Activated CD8-positive, alpha-beta memory T cell treated with anti-CD3 and anti-CD28 coated beads, Interleukin-2, amount 10 ng/mL, durations not matched to agents 7 days and 5 days (primary cell): Measurements from ENCODE around the gene PCDHGB4. TPM values are rescaled to one million over a fixed set of nuclear protein-coding genes. Genes with fewer than 3 reads are reported as not detected.
A peak's percentile ranks its signal among the peaks of the same experiment; 100 is the strongest.

Source experiments
- ATAC-seq: fragments of 150-1000 bp; cut with Tn5 transposase; one replicate; pipeline ENCODE4 v1.10.0; 2021; ENCODE audit warnings: moderate library complexity
- CTCF ChIA-PET: fragments of 350-600 bp; sonication (Branson Sonifier 250); formaldehyde crosslinking; loops from one replicate; lab custom pipeline; 2021; ENCODE audit warnings: antibody characterized with exemption; lab: Charles Lee
- DNase-seq: peaks from one replicate; pipeline ENCODE4 v3.0.0-alpha.2; 2020
- H3K27ac Mint-ChIP-seq: one replicate; pipeline ENCODE4 v1.8.0; 2021; ENCODE audit warnings: mild to moderate bottlenecking, mixed read lengths
- H3K27me3 Mint-ChIP-seq: one replicate; pipeline ENCODE4 v1.8.0; 2021; ENCODE audit warnings: mixed read lengths
- H3K36me3 Mint-ChIP-seq: one replicate; pipeline ENCODE4 v1.8.0; 2021; ENCODE audit warnings: mild to moderate bottlenecking, mixed read lengths
- H3K4me1 Mint-ChIP-seq: one replicate; pipeline ENCODE4 v1.8.0; 2021; ENCODE audit warnings: mixed read lengths
- H3K4me3 Mint-ChIP-seq: one replicate; pipeline ENCODE4 v1.8.0; 2021; ENCODE audit warnings: mild to moderate bottlenecking, moderate library complexity, mixed read lengths
- H3K9me3 Mint-ChIP-seq: one replicate; pipeline ENCODE4 v1.8.0; 2022; ENCODE audit warnings: low read depth, mixed read lengths
- total RNA-seq, 2 experiments: library from RNA; stranded (reverse); gene quantifications; one replicate each; pipeline ENCODE4 v1.2.3, GENCODE V29; 2021

The PCDHGB4 gene
- total RNA-seq, 2 experiments from 2014 or later: 0.07 to 0.09 TPM

GRCh38 chr5:141355641-141356040 is 31.9 kb upstream of the PCDHGB4 start:
- DNase-seq: no peak
- Mint-ChIP-seq H3K9me3 (peaks cover 14% of the 10 kb centered on the region), H3K27ac (no peak overlapping the region), H3K4me3 (no peak overlapping the region), H3K27me3 (peaks cover 47% of the 10 kb centered on the region), H3K4me1 (peaks cover 2% of the 10 kb centered on the region), H3K36me3 (peaks cover 8% of the 10 kb centered on the region)
- CTCF ChIA-PET: interaction anchor here (0.8 to 1.2 kb wide), 6 partner anchors 11 to 202 kb away, joined by 3 to 8 read pairs (median 4); partner anchors contain the start of genes PCDHGA1, PCDHGA11, PCDHGA3 and PCDHGB3
- no peak for ATAC-seq

- Mint-ChIP-seq H3K4me3 (no peak overlapping the region), H3K4me1 (peaks cover 2% of the 10 kb centered on the region), H3K9me3 (peaks cover 17% of the 10 kb centered on the region), H3K36me3 (peaks cover 13% of the 10 kb centered on the region), H3K27ac (no peak overlapping the region), H3K27me3 (peaks cover 47% of the 10 kb centered on the region)
- no peak for ATAC-seq
- CTCF ChIA-PET: interaction anchor here (0.8 to 1.2 kb wide), 3 partner anchors 65 to 202 kb away, joined by 3 to 4 read pairs (median 4); partner anchors contain the start of gene PCDHGA11
- DNase-seq: no peak
These were observed 31.4 kb upstream of the PCDHGB4 start for GRCh38 chr5:141356133-141356532.

DNA sequence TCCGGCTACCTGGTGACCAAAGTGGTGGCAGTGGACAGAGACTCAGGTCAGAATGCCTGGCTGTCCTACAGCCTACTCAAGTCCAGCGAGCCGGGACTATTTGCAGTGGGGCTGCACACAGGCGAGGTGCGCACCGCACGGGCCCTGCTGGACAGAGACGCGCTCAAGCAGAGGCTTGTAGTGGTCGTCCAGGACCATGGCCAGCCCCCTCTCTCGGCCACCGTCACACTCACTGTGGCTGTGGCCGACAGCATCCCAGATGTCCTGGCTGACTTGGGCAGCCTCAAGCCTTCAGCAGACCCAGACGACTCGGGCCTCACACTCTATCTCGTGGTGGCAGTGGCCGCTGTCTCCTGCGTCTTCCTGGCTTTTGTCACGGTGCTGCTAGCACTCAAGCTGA is 30.5 kb upstream of the PCDHGB4 start:
- no peak overlapping the region for H3K4me3 Mint-ChIP-seq
- ATAC-seq (no peak), DNase-seq (no peak)
- H3K36me3 Mint-ChIP-seq: peaks cover 15% of the 10 kb centered on the region
- H3K4me1 Mint-ChIP-seq: peaks cover 2% of the 10 kb centered on the region
- CTCF ChIA-PET: no interaction called here
- H3K27ac Mint-ChIP-seq: no peak overlapping the region
- H3K9me3 Mint-ChIP-seq: peaks cover 17% of the 10 kb centered on the region
- peaks cover 51% of the 10 kb centered on the region for H3K27me3 Mint-ChIP-seq

DNA sequence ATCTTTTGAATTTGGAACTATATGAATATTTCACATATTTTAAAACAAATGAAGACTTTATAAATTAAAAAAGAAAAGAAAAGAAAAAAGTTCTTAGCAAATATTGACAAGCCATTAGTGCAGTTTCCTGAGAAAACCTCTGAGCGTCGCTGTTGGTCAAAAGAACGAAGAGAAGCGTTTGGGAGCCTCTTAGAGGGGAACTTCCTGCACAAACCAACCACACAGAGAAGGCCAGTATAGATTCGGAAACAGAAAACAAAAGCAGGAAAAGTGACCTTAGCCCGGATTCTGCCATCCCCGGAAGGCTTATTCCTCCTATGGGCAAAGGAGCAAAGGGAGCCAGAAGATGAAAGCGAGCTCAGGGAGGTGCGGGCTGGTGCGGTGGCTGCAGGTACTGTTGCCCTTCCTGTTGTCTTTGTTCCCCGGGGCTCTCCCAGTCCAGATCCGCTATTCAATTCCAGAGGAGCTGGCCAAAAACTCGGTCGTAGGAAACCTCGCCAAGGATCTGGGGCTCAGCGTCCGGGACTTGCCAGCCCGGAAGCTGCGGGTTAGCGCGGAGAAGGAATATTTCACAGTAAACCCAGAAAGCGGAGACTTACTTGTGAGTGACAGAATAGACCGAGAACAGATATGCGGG is 27.6 kb upstream of the PCDHGB4 start, which contains the start of gene PCDHGB2:
PCDHGB2 (plus strand) TSS at position 205 of the 637 bp plus-strand sequence; CDS start at position 347, 142 bp downstream.
- peak within 1 kb of the TSS; percentile 6 for H3K27ac Mint-ChIP-seq
- H3K27me3 Mint-ChIP-seq: peaks cover 69% of the 10 kb centered on the region
- peaks cover 2% of the 10 kb centered on the region for H3K4me1 Mint-ChIP-seq
- CTCF ChIA-PET: interaction anchor here (0.5 to 1.9 kb wide), 6 partner anchors 61 to 276 kb away, joined by 3 to 7 read pairs (median 4); partner anchors contain the start of gene PCDHGA11
- H3K9me3 Mint-ChIP-seq: peaks cover 15% of the 10 kb centered on the region
- ATAC-seq (no peak), DNase-seq (no peak)
- peak within 1 kb of the TSS; percentile 75 for H3K4me3 Mint-ChIP-seq
- peaks cover 15% of the 10 kb centered on the region for H3K36me3 Mint-ChIP-seq

- Mint-ChIP-seq H3K36me3 (peaks cover 15% of the 10 kb centered on the region), H3K4me1 (peaks cover 2% of the 10 kb centered on the region), H3K27ac (no peak overlapping the region), H3K27me3 (peaks cover 70% of the 10 kb centered on the region), H3K4me3 (peak overlapping the region; percentile 75), H3K9me3 (peaks cover 17% of the 10 kb centered on the region)
- CTCF ChIA-PET: interaction anchor here (1.7 to 1.9 kb wide), 2 partner anchors 203 to 207 kb away, joined by 6 to 7 read pairs; no protein-coding TSS in a partner anchor
- ATAC-seq: no peak
- no peak for DNase-seq
These were observed 26.8 kb upstream of the PCDHGB4 start for GRCh38 chr5:141360685-141361084.

DNA sequence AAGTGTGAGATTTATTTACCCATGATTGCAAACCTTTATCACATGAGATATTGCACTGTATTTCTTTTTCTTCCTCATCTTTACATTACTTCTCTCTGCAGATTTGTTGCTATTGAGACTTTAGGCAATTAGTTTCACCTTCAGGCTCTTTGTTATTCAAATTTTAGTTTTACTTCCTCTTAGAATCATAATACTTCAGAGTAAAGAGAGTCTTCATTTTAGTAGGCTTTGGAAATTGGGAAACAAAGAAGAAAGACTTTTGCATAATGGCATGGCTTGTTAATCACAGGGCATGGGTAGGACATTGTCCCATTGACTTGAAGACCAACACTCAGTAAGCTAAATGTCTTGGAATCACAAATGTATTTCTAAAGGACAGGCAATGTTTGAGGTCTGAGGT is 24.8 kb upstream of the PCDHGB4 start:
- CTCF ChIA-PET: interaction anchor here (1.6 kb wide), 1 partner anchor 59 kb away, joined by 4 read pairs; the partner anchor contains the start of gene PCDHGA11
- H3K4me1 Mint-ChIP-seq: peaks cover 2% of the 10 kb centered on the region
- H3K27ac Mint-ChIP-seq: no peak overlapping the region
- H3K4me3 Mint-ChIP-seq: no peak overlapping the region
- DNase-seq: no peak
- peaks cover 15% of the 10 kb centered on the region for H3K36me3 Mint-ChIP-seq
- no peak for ATAC-seq
- peaks cover 70% of the 10 kb centered on the region for H3K27me3 Mint-ChIP-seq
- H3K9me3 Mint-ChIP-seq: peaks cover 15% of the 10 kb centered on the region

DNA sequence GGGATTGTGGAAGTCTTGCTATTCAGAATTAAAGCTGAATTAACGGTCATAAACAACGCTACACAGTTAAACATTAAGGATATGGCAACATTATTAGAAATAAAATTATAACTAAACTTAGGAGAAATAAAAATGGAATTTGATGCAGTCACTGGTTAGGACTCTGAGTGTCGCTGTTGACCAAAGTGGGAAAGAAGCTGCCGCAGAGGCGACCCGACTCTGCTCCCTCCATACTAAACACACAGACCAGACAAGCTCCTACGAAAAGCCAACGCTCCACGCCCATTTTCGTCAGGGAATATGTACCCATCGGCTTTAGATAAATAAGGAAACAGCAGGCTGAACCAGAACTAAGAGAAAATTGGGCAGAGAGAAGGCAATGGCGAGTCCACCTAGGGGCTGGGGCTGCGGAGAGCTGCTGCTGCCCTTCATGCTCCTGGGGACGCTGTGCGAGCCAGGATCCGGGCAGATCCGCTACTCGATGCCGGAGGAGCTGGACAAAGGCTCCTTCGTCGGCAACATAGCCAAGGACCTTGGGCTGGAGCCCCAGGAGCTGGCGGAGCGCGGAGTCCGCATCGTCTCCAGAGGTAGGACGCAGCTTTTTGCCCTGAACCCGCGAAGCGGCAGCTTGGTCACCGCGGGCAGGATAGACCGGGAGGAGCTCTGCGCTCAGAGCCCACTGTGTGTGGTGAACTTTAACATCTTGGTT is 23.4 kb upstream of the PCDHGB4 start, which contains the start of gene PCDHGA5:
PCDHGA5 (plus strand) TSS at position 211 of the 709 bp plus-strand sequence; CDS start at position 380, 169 bp downstream.
- peaks cover 2% of the 10 kb centered on the region for H3K4me1 Mint-ChIP-seq
- H3K4me3 Mint-ChIP-seq: no peak within 1 kb of the TSS
- peaks cover 15% of the 10 kb centered on the region for H3K9me3 Mint-ChIP-seq
- peak within 1 kb of the TSS; percentile 10 for H3K27ac Mint-ChIP-seq
- DNase-seq: no peak
- H3K36me3 Mint-ChIP-seq: peaks cover 15% of the 10 kb centered on the region
- peaks cover 74% of the 10 kb centered on the region for H3K27me3 Mint-ChIP-seq
- ATAC-seq: no peak
- CTCF ChIA-PET: interaction anchor here (0.8 to 1.6 kb wide), 4 partner anchors 14 to 57 kb away, joined by 3 to 4 read pairs (median 3); partner anchors contain the start of genes PCDHGA10, PCDHGA11, PCDHGB1 and PCDHGB6

GRCh38 chr5:141366016-141366896 is 21.2 kb upstream of the PCDHGB4 start:
- no peak for ATAC-seq
- Mint-ChIP-seq H3K27me3 (peaks cover 77% of the 10 kb centered on the region), H3K4me1 (peaks cover 2% of the 10 kb centered on the region), H3K4me3 (no peak overlapping the region), H3K27ac (no peak overlapping the region), H3K36me3 (peaks cover 5% of the 10 kb centered on the region), H3K9me3 (peaks cover 13% of the 10 kb centered on the region)
- DNase-seq: no peak
- CTCF ChIA-PET: interaction anchor here (0.7 kb wide), 1 partner anchor 189 kb away, joined by 3 read pairs; the partner anchor contains the start of gene PCDHB8

GRCh38 chr5:141369994-141370848 is 17.3 kb upstream of the PCDHGB4 start, which contains the start of gene PCDHGB3:
Gene PCDHGB3, plus strand, starts transcription at chr5:141370242. Its CDS starts 153 bp downstream, at chr5:141370395.
- Mint-ChIP-seq H3K27ac (no peak within 1 kb of the TSS), H3K36me3 (no peaks in the 10 kb centered on the region), H3K4me3 (peak within 1 kb of the TSS; percentile 40), H3K9me3 (peaks cover 17% of the 10 kb centered on the region), H3K27me3 (peaks cover 71% of the 10 kb centered on the region), H3K4me1 (peaks cover 2% of the 10 kb centered on the region)
- no peak for ATAC-seq
- DNase-seq: no peak
- CTCF ChIA-PET: interaction anchor here (0.7 to 2.0 kb wide), 13 partner anchors 9 to 284 kb away, joined by 3 to 13 read pairs (median 4); partner anchors contain the start of genes PCDHGA10, PCDHGA12, PCDHGA4 and PCDHGA9

DNA sequence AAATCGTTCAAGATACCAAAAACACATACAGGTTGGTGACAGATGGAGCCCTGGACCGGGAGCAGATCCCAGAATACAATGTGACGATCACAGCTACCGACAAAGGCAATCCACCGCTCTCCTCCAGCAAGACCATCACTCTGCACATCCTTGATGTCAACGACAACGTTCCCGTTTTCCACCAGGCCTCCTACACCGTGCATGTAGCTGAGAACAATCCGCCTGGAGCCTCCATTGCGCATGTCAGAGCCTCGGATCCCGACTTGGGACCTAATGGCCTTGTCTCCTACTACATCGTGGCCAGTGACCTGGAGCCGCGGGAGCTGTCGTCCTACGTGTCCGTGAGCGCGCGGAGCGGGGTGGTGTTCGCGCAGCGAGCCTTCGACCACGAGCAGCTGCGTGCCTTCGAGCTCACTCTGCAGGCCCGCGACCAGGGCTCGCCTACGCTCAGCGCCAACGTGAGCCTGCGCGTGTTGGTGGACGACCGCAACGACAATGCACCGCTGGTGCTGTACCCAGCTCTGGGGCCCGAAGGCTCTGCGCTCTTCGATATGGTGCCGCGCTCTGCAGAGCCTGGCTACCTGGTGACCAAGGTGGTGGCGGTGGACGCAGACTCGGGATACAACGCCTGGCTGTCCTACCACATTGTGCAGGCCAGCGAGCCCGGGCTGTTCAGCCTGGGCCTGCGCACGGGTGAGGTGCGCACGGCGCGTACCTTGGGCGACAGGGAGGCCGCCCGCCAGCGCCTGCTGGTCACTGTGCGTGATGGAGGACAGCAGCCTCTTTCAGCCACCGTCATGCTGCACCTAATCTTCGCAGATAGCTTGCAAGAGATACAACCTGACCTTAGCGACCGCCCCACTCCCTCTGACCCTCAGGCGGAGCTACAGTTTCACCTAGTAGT is 15.7 kb upstream of the PCDHGB4 start:
- Mint-ChIP-seq H3K4me1 (peaks cover 2% of the 10 kb centered on the region), H3K36me3 (no peaks in the 10 kb centered on the region), H3K4me3 (no peak overlapping the region), H3K27me3 (peaks cover 64% of the 10 kb centered on the region), H3K9me3 (peaks cover 20% of the 10 kb centered on the region), H3K27ac (no peak overlapping the region)
- CTCF ChIA-PET: interaction anchor here (1.0 to 1.8 kb wide), 3 partner anchors 9 to 50 kb away, joined by 3 to 5 read pairs (median 4); partner anchors contain the start of gene PCDHGA11
- DNase-seq (no peak), ATAC-seq (no peak)
